Testis (tissue), 3 donors: ENCODE measurements around the gene SLFN11. TPM values are rescaled to one million over a fixed set of nuclear protein-coding genes. Genes with fewer than 3 reads are reported as not detected.

Source experiments
- DNase-seq: peaks from one replicate; pipeline ENCODE4 v3.0.0-alpha.2; 2019
- H3K27ac ChIP-seq, 2 donors: fragments of 200-600 bp; sonication (generic); one replicate each; pipeline ENCODE4 v1.5.1; 2019
- H3K27me3 ChIP-seq: fragments of 200-600 bp; sonication (generic); one replicate; pipeline ENCODE4 v1.5.1; 2019
- H3K36me3 ChIP-seq: fragments of 200-600 bp; sonication (generic); one replicate; pipeline ENCODE4 v1.5.1; 2017; ENCODE audit warnings: low read depth; ENCODE audit errors: missing control alignments
- H3K4me1 ChIP-seq: fragments of 200-600 bp; sonication (generic); one replicate; pipeline ENCODE4 v1.5.1; 2019
- H3K4me3 ChIP-seq, 2 donors: fragments of 200-600 bp; sonication (generic); one replicate each; pipeline ENCODE4 v1.5.1; 2017 to 2019
- H3K9me3 ChIP-seq: fragments of 200-600 bp; sonication (generic); one replicate; pipeline ENCODE4 v1.5.1; 2017
- POLR2A ChIP-seq: fragments of 450-650 bp; IDR thresholded peaks from one replicate; pipeline ENCODE4 v1.6.1; 2017; ENCODE audit warnings: antibody characterized with exemption, mild to moderate bottlenecking, moderate library complexity
- WGBS, 2 donors: methylation state at CpG; one replicate each; pipeline ENCODE4 v1.1.5; 2018; 5-methylcytosine and 5-hydroxymethylcytosine counted together
- intact Hi-C: fragments of 100-400 bp; cut with DNase I; formaldehyde crosslinking; loops from one replicate; pipeline ENCODE4 v1.15.1; 2023; ENCODE audit warnings: low total_unique reads
- polyA plus RNA-seq: library from polyadenylated mRNA; stranded (reverse); fragments of 350-450 nt; fragmentation: Illumina TruSeq; extraction: RNeasy Lipid Tissue Mini Kit (QIAGEN cat#74804); gene quantifications from one replicate; pipeline ENCODE4 v1.2.3, GENCODE V29; 2014; ENCODE audit warnings: low read depth, low replicate concordance; ENCODE audit not compliant: insufficient read depth
- total RNA-seq, 2 donors: library from RNA; depleted of rRNA; stranded (reverse); fragments of >200 nt; gene quantifications; one replicate each; pipeline ENCODE4 v1.2.3, GENCODE V29; 2016
- TF ChIP-seq, protein P1 (sequence below), 3 experiments: fragments of 450-650 bp in 2 of 3; fragments of 200-600 bp in 1 of 3; sonication (generic) in 1 of 3; IDR thresholded peaks; one replicate each; pipeline ENCODE4 v1.5.1; 2016 to 2019; ENCODE audit warnings: antibody characterized with exemption in 3 of 3, mild to moderate bottlenecking in 2 of 3, moderate library complexity in 1 of 3

The SLFN11 gene
- total and polyA plus RNA-seq, 3 donors from 2014 or later: 5.5 to 9.3 (median 6.4) TPM

DNA sequence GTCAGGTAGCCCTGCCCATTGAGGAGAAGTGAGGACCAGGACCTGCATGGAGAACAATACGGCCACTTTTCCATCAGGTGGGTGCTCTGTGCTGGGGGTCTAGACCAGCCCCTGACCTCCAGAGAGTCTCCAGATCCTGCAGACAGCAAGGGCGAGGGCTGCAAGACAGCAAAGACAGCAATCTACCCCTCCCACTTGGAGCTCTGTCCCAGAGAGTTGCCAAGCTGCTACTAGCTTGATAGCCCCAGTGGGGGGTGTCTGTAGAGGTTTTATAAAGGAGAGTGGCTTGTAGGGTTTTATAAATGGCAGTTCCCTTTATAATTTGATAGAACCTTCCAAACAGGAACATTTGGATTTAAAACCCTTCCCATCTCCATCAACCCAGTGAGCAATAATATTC lies 16.7 kb upstream of the SLFN11 start:
- Histone ChIP-seq H3K4me3 (no peak overlapping the region), H3K27me3 (no peaks in the 10 kb centered on the region), H3K9me3 (no peaks in the 10 kb centered on the region), H3K27ac (no peak overlapping the region), H3K36me3 (no peaks in the 10 kb centered on the region), H3K4me1 (no peaks in the 10 kb centered on the region)
- WGBS, 2 donors: 80 to 83% methylated on average over 1 to 2 of the region's 2 CpGs
- intact Hi-C loops: no loop called here
- no peak for DNase-seq
- TF ChIP-seq, protein P1, sequence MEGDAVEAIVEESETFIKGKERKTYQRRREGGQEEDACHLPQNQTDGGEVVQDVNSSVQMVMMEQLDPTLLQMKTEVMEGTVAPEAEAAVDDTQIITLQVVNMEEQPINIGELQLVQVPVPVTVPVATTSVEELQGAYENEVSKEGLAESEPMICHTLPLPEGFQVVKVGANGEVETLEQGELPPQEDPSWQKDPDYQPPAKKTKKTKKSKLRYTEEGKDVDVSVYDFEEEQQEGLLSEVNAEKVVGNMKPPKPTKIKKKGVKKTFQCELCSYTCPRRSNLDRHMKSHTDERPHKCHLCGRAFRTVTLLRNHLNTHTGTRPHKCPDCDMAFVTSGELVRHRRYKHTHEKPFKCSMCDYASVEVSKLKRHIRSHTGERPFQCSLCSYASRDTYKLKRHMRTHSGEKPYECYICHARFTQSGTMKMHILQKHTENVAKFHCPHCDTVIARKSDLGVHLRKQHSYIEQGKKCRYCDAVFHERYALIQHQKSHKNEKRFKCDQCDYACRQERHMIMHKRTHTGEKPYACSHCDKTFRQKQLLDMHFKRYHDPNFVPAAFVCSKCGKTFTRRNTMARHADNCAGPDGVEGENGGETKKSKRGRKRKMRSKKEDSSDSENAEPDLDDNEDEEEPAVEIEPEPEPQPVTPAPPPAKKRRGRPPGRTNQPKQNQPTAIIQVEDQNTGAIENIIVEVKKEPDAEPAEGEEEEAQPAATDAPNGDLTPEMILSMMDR (IDR thresholded peaks at IDR 0.05): no peak
- no peak for TF ChIP-seq POLR2A

DNA sequence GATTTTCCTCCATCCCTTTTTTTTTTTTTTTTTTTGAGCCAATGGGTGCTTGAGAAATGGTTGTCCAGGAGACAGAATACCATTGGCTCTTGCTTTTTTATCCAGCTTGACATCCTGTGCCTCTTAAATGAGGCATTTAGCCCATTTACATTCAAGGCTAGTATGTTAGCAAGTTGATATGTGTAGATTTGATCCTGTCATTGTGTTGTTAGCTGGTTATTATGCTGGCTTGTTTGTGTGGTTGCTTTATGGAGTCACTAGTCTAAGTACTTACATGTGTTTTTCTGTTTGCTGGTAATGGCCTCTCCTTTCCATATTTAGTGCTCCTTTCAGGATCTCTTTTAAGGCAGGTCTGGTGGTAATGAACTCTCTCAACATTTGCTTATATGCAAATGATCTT lies 14.1 kb upstream of the SLFN11 start:
- no peaks in the 10 kb centered on the region for H3K36me3 ChIP-seq
- no peak overlapping the region for H3K4me3 ChIP-seq
- H3K27me3 ChIP-seq: no peaks in the 10 kb centered on the region
- no peak for TF ChIP-seq POLR2A
- TF ChIP-seq, protein P1 (IDR thresholded peaks at IDR 0.05): no peak
- no peaks in the 10 kb centered on the region for H3K9me3 ChIP-seq
- intact Hi-C loops: no loop called here
- no peak for DNase-seq
- no peaks in the 10 kb centered on the region for H3K4me1 ChIP-seq
- no peak overlapping the region for H3K27ac ChIP-seq

DNA sequence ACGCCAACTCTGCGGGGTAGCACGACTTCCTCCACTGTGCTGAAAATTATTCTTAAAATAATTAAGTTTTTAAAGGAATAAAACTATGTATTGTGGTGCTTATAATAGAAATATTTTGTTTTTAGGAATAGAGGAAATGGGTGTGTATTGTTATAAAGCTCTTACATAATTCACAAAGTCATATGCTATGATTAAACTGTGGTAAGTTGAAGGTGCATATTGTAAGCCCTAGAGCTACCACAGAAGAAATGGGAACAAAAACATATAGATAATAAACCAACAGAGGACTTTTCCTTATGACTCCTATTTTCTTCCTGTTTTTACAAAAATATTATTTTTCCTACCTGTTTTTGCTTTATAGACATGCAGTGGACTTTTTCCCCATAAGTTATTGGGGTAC lies 4.3 kb upstream of the SLFN11 start:
- Histone ChIP-seq H3K27me3 (no peaks in the 10 kb centered on the region), H3K4me3 (no peak overlapping the region), H3K4me1 (no peaks in the 10 kb centered on the region), H3K36me3 (no peaks in the 10 kb centered on the region), H3K9me3 (no peaks in the 10 kb centered on the region), H3K27ac (no peak overlapping the region)
- no peak for TF ChIP-seq POLR2A
- TF ChIP-seq, protein P1 (IDR thresholded peaks at IDR 0.05): no peak
- intact Hi-C loops: no loop called here
- WGBS, 2 donors: 65 to 71% methylated on average over 3 of the region's 3 CpGs
- DNase-seq: no peak

DNA sequence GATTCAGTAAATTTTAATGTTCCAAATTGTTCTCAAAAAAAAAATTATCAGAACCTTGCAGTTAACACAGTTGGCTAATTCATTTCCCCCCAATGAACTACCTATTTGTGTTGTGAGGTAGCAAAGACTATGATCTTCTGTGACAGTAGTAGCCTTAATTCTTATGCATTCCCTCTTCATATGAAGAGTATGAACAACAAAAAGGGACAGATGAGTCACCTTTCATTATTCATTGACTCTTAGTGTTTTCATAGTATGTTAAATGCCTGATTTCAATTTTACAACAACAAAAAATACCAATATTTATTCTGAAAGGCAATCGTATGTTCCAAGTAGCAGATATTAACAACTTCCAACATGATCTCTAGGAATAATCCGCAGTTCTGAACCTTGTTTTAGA lies 3.6 kb upstream of the SLFN11 start:
- Histone ChIP-seq H3K4me3 (no peak overlapping the region), H3K4me1 (no peaks in the 10 kb centered on the region), H3K27ac (no peak overlapping the region), H3K27me3 (no peaks in the 10 kb centered on the region), H3K36me3 (no peaks in the 10 kb centered on the region), H3K9me3 (no peaks in the 10 kb centered on the region)
- intact Hi-C loops: no loop called here
- WGBS, 2 donors: 77 to 82% methylated on average over 2 of the region's 2 CpGs
- TF ChIP-seq, protein P1 (IDR thresholded peaks at IDR 0.05): no peak
- TF ChIP-seq POLR2A: no peak
- DNase-seq: no peak

DNA sequence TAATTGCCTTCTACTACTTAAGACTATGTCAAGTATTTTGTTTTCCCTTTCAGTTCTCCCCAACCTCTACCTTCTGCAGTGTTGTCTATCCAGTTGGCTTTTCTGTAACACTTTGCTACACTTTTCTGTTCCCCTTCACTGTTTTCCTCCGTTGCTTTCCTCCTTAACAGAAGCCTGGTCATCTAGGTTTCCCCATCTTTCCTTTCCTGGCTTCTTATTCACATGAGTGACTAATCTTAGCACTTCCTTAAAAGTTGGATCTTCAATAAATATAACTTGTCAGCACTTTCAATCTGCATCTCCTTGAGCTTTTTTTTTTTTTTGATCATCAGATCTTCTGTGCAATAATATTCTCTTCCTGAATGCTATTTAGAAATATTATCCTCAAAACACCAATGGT lies 2.8 kb upstream of the SLFN11 start:
- intact Hi-C loops: no loop called here
- H3K27me3 ChIP-seq: no peaks in the 10 kb centered on the region
- H3K36me3 ChIP-seq: no peaks in the 10 kb centered on the region
- H3K9me3 ChIP-seq: no peaks in the 10 kb centered on the region
- 10 to 35% methylated on average over 1 of the region's 1 CpG for WGBS, 2 donors
- peak overlapping the region in 1 of 2 donors; percentile 32 for H3K27ac ChIP-seq
- TF ChIP-seq POLR2A: no peak
- TF ChIP-seq, protein P1 (IDR thresholded peaks at IDR 0.05): no peak
- DNase-seq: no peak
- no peak overlapping the region for H3K4me3 ChIP-seq
- H3K4me1 ChIP-seq: no peaks in the 10 kb centered on the region
